RKO (cell line): ENCODE measurements around the gene ERC1.

Source experiments
- DNase-seq: peaks from one replicate; pipeline ENCODE4 v3.0.0-alpha.2; 2016; ENCODE audit warnings: low spot score

ERC1 gene

GRCh38 chr12:990661-991349 is at the start of gene ERC1:
Gene ERC1, plus strand, starts transcription at chr12:991223. Its CDS starts 36,681 bp downstream, at chr12:1027904.
- DNase-seq = peak; percentile 87

DNA sequence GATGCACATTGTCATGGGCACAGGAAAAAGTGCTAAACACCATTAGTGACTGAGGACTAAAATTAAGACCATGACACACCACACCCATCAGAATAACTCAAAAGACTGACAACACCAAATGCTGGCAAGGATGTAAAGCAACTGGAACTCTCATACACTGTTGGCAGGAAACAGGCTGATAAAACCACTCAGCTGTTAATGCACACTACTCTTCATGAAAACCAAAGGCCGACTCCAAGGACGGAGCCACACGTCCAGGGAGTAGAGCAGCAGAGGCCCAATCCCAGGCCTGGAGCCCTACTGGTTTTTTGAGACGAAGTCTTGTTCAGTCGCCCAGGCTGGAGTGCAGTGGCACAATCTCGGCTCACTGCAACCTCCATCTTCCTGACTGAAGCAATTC is 48.0 kb upstream of the ERC1 start:
- DNase-seq = no peak

DNA sequence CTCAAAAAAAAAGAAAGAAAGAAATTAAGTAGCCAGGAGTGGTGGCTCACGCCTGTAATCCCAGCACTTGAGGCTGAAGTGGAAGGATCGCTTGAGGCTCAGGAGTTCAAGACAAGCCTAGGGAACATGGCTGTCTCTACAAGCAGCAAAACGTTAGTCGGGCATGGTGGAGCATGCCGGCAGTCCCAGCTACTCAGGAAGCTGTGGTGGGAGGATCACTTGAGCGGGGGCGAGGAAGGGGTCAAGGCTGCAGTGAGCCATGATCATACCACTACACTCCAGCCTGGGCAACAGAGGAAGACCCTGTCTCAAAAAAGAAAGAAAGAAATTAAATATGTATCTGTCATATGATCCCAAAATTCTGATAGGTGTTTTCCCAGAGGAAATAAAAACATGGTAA is 46.8 kb upstream of the ERC1 start:
- DNase-seq = no peak

GRCh38 chr12:946212-946611 is 44.8 kb upstream of the ERC1 start:
- DNase-seq = no peak

DNA sequence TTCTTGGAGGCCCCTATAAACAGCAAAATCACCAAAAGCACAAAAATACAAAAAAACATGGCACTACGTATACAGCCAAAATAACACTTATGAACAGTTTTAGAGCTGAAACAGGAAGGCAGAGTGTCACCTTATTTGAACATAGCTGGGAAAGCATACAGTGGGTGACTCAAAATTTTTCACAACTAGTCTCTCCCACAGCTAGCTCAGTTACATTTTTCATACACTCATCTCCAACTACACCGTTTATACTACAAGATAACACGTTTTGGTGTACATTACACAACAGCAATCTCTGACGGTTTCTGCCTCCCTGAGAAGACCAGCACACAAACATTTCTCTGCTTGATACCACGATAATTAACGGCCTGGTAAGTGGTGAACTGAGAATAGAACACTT is 44.4 kb upstream of the ERC1 start:
- peak; percentile 32 for DNase-seq

GRCh38 chr12:948238-948637 is 42.8 kb upstream of the ERC1 start:
- DNase-seq = no peak

- peak; percentile 99 for DNase-seq
Measured at GRCh38 chr12:949453-950191, 41.4 kb upstream of the ERC1 start, which contains the start of gene RAD52. Gene RAD52, minus strand, starts transcription at chr12:949694. Its CDS starts 16,636 bp downstream, at chr12:933058.

DNA sequence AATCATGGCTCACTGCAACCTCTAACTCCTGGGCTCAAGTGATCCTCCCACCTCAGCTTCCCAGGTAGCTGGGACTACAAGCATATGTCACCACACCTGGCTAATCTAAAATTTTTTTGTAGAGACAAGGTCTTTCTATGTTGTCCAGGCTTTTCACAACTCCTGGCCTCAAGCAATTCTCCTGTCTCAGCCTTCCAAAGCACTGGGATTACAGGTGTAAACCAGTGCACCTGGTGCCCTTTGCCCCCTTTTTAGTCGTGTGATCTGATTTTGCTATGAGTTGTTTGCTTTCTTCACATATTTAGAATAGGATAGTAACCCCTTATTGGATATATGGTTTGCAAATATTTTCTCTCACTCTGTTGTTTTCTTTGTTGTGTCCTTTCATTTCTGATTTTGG is 39.8 kb upstream of the ERC1 start:
- DNase-seq = no peak

DNA sequence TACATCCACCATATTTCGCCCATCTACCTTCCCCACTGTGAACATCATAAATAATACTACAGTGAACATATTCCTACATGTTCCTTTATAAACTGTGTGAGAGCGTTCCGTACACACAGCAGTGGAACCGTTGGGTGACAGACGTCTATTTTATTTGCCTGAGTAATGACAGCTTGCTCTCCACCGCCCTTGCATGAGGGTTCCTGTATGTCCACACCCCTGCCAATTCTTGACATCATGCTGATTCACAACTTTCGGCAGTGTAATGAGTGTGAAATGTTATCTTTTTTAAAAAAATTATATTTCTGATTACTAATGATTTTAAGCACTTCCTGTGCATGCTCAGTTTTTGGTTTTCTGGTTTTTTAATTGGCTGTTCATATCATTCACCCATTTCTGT is 37.2 kb upstream of the ERC1 start:
- DNase-seq = peak; percentile 97

GRCh38 chr12:954741-955140 is 36.3 kb upstream of the ERC1 start:
- no peak for DNase-seq

DNA sequence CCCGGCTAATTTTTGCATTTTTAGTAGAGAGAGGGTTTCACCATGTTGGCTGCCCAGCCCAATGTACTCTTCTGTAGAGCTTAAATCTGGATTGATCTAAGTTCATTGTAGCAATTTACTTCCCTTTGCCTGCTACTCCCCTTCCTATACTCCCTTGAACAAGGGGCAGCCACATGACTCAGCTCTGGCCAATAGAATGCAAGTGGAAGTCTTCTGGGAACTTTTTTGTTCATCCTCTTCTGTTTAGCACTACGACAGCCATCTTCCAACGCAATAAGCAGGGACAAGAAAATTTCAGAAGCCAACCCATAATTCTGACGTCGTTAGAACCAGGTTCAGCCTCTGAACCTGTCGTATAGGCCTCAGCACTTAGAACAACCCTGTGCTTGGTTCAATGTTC is 35.1 kb upstream of the ERC1 start:
- no peak for DNase-seq

GRCh38 chr12:958588-959123 is 32.4 kb upstream of the ERC1 start:
- no peak for DNase-seq

GRCh38 chr12:966724-967123 is 24.3 kb upstream of the ERC1 start:
- DNase-seq = no peak

- no peak for DNase-seq
Measured at GRCh38 chr12:967641-968040, 23.4 kb upstream of the ERC1 start.

DNA sequence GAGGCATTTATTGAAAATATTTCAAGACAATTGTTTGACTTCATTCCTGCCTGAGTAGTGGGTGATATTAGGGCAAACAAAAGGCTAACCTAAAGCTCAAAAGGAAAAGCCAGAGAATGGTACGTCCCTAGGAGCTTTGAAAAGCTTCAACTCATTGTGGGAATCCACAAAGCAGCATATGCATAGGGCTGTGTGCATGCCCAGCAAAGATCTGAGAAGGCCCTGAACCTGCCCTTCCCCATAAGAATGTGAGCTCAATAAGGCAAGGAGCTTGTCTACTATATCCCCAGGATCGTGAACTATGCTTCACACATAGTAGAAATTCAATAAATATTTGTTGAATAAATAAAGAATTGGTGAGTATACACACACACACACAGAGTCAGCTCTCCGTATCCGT is 22.5 kb upstream of the ERC1 start:
- DNase-seq = no peak

- no peak for DNase-seq
Measured at GRCh38 chr12:969821-970220, 21.2 kb upstream of the ERC1 start.

GRCh38 chr12:971991-972390 is 19.0 kb upstream of the ERC1 start:
- DNase-seq = no peak

GRCh38 chr12:974271-974862 is 16.7 kb upstream of the ERC1 start:
- DNase-seq = no peak

DNA sequence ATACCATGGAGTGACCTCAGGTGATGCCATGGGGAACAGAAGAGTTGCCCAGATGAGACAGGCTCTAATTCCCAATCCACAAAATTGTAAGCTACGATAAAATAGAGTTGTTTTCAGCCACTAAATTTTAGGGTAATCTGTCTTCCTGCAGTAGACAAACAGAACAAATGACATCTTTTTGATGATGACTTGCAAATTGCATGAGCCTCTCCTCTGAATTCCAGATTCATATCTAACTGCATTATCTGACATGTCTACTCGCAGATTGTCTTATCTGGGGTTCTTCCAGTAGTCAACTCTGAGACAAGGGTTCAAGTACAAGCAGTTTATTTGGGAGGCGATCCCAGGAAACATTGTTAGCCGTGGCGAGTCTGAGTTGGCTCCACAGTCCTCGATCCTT is 14.4 kb upstream of the ERC1 start:
- no peak for DNase-seq

DNA sequence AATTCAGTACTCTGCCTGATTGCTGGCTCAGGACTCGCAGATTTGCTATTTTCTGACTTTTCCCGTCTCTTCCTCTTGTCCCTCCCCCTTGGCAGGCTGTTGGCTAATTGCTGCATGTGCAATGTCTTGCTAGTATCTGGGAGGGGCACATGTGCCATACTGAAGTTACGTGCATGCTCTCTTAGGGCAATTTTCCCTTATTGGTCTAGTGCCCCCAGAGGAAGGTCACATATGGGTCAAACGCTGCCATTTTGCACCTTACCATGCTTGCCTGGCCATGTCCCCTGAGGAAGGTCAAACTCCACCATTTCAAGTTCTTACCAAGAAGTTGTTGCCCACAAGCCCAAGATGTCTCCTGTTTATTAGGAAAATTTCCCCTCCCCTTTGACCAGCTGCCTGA is 13.9 kb upstream of the ERC1 start:
- DNase-seq = no peak

DNA sequence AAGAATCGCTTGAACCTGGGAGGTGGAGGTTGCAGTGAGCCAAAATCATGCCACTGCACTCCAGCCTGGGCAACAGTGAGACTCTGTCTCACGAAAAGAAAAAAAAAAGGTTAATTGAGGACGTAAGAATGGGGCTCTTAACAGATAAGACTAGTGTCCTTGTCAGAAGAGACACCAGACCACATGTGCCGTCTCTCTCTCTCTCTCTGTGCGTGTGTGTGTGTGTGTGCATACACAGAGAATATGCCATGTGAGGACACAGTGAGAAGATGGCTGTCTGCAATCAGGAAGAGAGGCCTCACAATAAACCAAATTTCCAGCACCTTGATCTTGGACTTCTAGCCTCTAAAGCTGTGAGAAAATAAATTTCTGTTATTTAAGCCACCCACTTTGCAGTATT is 11.7 kb upstream of the ERC1 start:
- no peak for DNase-seq

DNA sequence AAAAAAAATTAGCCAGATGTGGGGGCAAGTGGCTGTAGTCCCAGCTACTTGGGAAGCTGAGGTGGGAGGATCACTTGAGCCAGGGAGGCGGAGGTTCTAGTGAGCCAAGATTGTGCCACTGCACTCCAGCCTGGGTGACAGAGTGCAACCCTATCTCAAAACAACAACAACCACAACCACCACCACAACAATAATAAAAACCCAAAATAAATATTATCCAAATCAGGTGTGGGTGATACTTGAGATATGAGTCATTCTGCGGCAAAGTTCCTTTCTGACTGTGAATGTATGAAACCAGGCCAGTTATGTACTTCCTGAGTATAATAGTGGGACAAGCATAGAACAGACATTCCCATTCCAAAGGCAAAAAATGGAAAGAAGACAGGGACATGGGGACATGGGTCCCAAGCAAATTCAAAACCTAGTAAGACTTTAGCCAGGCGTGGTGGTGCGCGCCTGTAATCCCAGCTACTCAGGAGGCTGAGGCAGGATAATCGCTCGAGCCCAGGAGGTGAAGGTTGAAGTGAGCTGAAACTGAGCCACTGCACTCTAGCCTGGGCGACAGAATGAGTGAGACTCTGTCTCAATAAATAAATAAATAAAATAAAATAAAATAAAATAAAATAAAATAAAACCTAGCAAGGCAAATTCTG is 9.7 kb upstream of the ERC1 start:
- no peak for DNase-seq

DNA sequence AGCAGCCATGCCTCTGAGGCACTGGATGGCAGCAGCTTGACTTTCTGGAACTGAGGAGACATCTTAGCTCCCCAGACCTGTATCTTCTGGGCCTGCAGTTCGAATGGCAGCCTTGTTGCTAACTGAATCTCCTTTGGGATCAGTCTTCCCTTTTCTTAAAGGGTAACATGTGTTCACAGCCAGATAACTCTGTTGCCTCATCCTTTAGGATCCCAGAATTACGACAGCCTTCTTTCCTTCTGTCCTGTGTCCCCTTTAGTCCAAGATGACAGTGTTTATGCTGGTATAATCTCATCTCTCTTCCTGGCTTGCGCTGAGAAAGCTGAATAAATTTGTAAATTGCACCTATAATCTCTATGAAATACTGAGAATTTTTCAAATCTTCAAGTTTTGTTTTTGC is 9.1 kb upstream of the ERC1 start:
- no peak for DNase-seq
